NCI-H2196 treated with DMSO at 0.1 percent for 48 hours (cell line): ENCODE measurements around the gene CMIP.

Experiments
- DNase-seq: peaks from one replicate; lab custom pipeline; 2025; ENCODE audit not compliant: unreplicated experiment; lab: John Stamatoyannopoulos, UW

Gene CMIP

DNA sequence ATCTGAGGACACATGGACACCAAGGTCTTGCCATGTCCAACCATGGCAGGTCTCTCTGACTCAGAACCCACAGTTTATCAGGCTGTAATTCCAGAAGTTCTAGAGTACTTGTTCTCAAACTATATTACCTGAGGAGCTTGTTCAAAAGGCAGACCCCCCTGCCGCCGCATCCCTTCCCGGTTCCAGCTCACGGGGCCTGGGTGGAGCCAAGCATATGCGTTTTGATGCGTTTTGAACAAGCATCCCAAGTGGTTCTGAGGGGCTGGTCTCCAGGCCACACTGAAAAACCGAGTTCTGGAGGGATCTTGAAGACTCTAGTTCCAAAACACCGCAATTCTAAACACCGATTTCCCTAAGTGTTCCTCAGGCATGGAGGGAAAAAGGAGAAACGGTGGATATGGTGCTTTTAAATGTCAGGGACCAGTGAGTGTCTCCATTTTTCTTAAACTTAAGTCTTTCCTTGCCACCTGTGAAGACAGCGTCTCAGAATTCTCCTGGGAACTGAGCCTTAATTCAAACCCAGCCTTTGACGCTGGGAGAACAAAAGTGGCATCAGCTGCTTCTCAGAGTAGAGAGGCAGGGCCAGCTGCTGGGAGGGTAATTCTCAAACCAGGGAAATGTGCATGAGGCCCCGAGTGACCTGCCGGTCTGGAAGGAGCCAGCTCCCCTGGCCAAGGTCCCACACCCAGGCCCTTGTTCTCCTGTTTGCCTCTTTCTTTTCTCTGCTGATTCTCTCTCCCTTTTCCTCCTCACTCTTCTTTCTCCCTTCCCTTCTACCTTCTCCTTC lies 250.1 kb downstream of the CMIP start:
- no peak for DNase-seq

DNA sequence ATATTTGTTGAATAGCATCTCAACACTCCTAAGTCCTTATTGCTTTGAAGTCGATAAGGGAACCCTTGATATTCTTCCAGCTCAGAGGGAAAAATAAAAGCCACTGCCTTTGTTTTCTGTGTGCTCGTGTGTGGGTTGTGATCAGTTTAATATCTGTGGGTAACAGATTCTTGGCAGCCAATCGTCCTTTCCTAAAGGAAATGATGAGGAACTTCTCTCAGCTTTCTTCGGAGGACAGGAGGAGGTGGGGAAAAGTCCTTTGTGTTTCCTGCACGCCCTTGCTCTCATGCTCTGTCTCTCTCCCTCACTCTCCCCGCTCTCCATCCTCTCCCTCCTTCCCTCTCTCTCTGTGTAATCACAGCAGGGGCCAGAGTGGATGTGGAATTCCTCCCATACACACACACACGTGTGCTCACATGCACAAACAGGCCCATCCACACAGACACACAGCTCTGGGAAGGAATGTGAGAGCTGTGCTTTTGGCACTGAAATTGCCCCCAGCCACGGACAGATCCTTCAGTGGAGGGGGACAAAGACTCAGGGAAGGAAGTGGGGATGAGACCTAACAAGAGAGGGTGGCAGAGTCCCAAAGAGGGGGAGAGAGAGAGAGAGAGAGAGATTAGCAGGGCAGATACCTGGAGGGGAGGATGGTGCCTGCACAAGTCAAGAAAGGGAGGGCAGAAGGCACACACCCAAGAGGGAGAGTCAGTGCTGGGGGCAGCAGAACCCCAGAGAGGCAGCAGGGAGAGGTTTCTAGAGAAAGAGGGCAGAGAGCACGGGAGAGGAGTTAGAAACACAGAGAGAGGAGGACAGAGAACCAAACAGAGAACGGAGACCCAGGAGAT lies 250.9 kb downstream of the CMIP start:
- no peak for DNase-seq

DNA sequence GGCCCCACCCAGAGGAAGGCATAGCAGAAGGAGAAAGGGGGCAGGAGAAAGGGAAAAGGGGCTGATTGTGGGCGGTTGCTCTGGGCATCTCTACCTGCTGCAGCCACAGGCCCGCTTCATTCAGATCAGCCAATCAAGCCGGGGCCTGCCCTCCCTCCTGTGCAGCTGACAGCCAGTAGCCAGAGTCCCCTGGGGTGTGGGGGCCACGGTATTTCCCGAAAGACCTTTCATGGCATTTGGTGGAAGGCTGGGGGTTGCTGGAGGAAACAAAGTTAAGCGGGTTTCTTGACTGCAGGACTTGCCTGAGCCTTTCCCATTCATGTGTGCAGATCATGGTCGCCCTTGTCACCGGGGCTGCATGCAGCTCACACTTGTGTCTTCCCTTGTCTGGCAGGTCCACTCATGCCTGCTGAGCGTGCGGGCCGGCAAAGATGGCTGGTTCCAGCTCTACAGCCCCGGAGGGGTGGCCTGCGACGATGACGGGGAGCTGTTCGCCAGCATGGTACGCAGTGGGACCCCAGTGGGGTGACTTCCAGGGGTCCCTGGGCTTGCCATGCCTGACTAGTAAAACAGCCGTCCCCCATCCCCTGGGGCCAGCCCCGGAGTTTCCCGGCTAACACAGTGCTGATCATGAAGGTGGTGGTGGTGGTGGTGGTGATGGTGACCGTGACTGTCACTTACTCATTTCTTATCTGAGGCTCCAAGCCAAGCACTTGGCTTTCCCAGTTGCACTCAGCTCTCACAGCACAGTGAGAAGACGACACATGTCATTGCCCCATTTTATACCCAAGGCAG lies 251.8 kb downstream of the CMIP start:
- no peak for DNase-seq

DNA sequence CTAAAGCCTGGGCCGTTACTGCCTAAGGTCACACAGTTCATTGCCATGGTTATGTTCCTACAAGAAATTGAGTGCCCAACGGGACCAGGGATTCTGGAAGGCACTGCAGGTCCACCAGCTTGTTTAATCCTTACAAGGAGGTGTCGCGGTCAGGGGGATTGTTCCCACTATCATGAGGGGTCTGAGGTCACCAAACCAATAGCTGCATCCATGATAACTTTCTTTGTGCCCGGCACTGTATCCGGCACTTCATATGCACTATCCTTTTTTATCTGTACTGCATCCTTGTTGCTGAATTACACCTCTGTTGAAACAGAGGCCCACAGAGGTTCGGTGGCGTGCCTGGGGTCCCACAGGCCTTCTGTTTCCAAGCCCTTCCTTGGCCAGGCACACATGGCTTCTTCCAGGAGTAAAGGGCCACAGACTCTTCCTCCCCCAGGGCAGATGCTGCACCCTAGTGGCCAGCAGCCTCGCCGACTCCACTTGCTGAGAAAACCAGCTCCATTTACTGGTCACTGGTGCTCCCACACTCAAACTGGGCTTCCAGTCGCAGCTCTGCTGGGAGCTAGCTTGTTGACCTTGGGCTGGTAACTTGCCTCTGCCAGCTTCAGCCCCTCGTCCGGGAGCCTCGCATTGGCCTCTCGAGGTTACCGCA lies 252.5 kb downstream of the CMIP start:
- no peak for DNase-seq

DNA sequence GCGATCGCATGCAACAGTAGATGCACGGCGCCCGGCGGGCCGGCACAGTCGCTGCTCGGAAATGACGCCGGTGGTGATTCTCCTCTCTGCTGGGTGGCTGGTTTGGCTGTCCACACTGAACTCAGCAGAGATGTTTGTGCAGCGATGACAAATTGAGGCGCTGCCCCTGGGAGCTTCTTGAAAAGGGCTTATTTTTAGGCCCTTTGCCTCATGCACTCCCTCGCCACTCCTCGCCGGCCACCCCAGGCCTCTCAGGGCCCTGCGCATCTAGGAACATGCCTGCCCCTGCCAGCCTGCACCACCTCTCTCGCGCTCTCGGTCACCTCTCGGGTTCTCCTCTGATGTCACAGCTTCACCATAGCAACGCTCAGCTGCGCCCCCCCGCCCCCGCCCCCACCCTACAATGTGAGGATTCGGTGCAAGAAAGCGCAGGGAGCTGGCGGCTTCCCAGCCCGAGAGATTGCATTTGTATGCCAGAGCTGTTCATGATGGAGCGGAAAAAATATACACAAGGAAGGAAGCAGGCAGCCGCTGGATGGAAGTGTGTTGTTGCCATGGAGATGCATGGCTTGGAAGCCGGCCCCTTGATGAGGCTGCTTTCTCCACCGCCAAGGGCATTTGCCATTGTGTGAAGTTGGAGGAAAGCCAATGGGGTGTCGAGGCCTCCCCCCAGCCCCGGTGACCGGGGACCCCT lies 253.2 kb downstream of the CMIP start:
- DNase-seq = no peak

DNA sequence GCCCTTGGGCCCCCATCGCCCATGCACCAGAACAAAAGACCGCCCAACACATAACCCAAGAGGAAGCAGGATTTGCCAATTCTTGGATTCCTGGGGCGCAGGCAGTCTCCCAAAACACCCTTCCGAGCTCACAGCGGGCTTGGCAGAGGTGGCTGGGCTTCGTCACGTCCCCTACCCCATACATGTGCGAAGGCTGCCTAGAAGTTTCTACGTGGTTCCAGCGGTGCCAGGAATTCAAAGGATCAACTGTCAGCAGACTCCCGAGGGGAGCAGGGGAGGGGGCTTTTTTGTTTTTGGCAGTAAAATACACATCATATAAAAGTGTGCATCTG lies 253.7 kb downstream of the CMIP start:
- no peak for DNase-seq

DNA sequence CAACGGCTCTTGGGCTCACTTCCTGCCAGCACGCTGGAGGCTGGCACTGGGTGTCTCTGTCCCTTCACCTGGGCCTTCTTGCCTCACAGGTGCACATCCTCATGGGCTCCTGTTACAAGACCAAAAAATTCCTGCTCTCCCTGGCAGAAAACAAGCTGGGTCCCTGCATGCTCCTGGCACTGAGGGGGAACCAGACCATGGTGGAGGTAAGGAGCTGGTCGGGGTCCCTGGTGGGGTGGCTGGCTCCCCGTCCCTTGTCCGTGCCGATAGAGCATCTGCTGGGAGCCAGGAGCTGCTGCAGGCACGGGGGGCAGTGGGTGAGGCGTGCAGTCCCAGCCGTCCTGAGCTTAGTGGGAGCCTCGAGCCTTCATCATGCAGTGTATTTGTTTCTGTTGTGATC lies 255.0 kb downstream of the CMIP start:
- DNase-seq = no peak

DNA sequence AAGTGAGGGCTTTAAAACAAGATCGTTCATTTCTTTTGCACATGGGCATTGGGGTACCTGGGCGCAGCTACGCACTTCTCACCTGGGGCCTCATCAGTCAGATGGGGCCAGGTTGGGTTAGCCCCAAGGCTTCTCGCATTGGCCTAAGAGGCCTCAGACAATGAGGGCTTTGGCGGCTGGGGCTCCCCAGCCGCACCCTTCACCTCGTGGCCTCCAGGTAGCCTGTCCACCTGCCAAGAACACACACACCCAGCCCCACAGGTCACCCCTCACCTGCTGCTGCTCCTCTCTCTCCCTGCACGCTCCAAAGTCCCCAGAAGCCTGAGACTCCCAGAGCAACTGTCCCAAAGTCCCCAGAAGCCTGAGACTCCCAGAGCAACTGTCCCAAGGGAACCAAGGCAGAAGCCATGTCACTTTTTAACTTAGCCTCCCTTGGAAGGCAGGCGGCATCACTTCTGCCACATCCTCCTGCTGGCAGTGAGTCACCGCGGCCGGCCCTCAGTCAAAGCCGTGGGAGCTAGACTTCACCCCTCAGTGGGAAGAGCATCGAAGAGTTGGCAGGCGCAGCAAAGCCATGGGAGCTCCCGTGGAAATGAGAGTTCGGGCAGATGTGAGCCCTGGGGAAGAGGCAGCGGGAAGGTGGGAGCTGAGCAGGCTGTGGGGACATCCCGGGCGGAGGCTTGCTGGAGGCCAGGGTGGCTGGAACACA lies 255.6 kb downstream of the CMIP start:
- no peak for DNase-seq

DNA sequence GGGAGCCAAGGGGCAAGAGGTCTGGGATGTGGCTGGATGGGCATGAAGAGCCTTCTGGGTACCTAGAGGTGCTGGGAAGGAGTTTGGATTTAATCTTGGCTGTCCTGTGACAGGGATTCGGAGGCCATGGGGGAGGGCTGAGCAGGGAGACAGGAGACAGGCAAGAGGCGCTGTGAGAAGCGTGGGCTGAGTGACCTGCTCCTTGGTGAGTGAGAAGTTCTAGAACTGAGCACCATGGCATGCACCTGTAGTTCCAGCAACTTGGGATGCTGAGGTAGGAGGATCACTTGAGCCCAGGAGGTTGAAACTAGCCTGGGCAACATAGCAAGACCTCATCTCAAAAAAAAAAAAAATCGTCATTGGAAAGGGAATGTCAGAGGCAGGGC lies 256.2 kb downstream of the CMIP start:
- no peak for DNase-seq

DNA sequence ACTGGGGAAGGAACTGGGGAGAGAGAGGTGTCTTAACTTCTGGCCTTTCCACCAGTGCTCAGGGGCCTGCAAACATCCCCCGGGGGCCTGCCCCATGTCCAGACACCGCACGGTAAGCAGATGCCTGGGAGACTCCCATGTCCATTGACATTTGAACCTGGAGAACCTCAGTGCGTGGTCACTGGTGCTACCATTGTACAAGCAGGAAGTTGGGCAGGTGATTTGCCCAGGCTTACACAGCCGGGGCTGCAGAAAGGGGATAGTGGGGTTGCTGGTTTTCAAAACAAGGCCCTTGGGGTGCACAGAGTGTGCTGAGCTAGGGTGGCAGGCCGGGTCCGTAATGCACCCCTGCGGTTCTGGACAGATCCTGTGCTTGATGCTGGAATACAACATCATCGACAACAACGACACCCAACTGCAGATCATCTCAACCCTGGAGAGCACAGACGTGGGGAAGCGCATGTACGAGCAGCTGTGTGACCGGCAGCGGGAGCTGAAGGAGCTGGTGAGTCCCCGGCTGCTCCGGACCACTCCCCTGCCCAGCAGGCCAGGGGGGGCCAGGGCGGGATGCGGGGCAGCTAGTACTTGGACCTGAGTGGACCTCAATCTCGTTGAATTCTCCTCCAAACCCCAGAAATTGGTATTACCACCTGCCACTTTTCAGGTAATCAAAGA lies 256.8 kb downstream of the CMIP start:
- no peak for DNase-seq

DNA sequence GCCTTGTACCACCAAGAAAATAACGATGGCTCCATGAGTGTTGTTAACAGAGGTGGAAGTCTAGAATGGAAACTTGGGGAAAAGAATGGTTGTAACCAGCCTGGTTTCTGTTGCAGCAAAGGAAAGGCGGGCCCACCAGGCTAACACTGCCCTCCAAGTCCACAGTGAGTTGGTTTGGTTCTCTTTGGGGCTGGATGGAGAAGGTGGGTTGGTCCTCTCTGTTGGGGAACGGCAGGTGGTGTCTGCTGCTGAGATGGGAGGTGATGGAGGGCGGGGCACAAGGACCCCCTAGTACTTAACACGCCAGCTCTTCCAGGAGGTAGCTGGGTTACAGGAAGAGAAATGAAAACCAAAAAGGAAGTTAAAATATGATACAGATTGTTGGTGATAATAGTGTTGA lies 257.9 kb downstream of the CMIP start:
- no peak for DNase-seq

DNA sequence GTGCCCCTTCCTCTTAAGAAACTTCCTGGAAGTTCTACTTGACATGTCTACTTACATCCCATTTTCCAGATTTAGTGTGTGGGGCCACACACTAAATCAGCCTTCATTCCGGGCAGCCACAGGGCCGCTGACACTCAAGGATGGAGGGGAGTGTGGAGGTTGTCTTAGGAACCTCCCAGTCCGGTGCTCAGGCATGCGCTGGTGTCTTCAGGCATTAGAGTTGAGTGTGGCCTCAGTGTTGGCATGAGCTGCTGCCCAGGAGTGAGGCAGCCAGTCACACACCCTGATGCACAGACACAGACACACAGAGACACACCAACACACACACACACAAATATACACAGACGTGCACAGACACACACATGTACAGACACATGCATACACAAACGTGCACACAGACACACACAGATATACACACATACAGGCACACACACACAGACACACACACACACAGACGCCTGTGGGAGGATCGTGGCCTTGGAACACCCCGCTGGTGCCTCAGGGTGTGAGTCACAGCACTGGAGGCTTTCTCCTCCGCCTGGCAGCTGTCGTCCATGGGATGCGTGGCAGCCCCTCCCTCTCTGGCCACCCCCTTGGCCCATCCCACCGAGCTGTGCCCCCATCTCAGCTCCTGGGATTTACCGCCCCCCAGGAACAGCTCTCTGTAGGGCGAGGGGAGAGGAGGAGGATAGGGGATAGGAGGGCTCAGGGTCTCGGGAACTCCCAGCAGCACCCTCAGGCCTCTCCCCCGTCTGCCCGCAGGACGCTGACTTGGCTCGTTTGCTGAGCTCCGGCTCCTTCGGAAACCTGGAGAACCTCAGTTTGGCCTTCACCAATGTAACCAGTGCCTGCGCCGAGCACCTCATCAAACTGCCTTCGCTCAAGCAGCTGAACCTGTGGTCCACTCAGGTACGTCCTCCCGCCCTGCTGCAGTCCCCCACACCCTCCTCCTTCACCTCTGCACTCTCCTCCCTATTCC lies 258.9 kb downstream of the CMIP start:
- no peak for DNase-seq

DNA sequence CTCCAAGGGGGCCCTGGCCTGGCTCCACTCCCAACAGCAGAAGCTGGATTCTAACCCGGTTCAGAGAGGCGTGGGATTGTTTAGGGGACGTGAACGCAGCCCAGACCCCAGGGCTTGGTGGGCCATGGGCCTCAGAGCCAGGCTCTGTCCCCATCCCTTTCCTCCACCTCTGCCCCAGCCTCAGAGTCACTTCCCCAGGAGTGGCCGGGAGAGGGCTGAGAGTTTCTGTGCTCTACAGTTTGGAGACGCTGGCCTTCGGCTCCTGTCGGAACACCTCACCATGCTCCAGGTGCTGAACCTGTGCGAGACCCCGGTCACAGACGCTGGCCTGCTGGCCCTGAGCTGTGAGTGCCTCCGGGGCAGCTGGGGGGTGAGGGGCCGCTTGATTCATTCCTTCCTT lies 260.7 kb downstream of the CMIP start:
- DNase-seq = no peak

DNA sequence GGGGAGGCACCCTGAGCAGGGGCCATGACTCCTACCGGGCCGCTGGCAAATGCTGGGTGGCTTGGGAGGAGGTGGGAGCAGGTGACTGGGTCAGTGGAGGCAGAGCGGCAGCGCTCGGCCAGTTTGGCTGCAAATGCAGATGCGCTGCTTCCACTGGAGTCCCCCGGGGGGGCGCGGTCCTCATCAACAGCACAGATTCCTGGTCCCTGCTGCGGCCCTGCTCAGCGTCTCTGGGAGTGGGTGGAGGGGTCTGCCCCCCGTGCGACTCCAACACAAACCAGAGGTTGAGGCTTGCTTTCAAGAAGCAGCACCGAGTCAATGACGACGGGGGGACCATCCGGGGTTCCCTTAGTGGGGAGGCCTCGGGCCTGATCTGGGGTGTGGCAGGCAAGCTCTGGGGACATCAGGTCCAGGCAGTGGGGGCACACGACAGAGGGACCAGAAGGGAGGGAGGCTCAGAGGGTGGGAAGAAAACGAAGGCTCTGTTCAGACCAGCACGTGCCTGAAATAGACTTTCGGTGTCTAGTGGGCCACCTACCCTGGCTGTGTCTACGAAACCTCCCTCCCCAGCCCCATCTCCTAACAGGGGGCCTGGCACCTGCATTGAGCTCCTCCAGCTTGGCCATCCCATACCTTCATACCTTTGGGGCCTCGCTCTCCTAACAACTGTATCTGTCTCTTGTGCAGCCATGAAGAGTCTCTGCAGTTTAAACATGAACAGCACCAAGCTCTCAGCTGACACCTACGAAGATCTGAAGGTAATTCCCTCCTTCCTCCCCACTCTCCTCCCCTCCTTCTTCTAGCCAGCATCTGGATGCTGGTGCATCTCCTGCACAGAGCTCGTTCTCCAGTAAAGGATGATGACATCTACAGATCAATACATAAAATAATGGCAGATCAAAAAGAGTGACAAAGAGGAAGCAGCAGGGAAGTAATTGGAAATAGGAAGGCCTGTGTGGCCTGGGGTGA lies 262.0 kb downstream of the CMIP start:
- no peak for DNase-seq

DNA sequence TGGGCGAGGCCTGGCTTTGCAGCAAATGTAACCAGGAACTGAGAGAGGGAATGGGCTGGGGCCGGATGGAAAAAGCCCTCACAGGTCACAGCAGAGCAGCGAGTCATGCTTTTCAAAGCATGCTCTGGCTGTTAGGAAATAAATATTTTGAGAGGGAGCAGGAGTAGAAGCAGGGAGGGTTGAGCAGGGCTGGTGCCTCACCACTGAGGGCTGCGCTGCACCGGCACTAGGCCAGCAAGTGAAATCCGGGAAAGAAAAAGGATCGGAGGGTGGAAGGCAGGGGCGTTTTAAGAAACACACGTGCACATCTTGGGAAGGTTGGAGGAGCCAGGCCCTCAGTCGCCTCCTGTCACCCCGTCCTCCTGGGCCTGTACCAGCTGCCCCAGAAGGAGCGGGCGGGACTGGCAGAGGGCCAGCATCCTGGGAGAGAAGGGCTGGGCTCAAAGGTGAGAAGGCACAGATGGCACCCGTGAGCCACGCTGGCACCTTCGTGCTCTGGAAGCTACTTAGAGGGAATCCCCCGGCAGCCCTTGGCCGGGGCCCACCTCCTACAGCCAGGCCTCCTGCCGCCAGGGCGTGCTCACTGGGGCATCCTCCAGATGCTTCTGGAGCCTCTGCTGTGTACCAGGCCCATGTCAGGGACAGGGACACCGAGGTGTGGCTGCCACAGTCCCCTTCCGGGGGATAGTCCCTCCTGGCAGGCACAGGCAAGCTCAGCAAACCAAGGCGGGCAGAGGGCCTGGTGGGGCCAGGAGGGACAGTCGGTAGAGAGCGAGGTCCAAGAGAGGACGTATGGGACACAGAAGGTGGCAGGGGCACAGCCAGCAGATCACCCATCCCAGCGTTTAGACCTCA lies 263.0 kb downstream of the CMIP start:
- DNase-seq = no peak

DNA sequence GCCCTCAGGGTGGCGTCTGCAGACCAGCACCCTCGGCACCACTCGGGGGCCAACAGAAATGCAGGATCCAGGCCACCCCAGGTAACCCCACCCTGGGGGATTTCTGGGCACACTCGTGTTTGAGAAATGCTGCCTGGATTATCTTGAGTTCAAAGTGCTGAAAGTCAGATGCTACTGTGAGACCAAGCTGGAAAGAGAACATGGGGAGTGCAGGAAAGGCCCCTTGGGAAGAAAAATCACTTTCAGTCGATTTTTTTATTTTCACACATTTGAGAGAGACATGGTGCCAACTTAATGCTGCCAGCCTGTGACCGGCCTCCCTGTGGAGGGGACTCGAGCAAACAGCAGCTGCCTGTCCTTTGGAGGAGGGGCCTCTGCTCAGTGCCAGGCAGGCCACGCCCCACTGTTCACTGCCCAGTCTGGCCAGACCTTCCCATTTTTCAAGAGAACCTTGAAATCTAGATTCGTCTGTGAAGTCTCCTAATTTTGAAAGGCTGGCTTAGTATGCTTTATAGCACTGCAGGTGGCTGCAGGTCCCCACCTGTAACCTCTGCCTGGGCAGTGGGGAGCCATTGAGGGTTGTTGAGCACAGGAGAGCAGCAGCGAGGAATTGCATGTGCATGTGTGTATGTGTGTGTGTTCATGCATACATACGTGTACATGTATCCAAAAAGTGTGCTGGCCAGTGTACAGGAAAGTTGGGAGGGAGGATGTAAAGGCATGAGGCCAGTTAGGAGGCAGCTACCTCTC lies 263.8 kb downstream of the CMIP start:
- no peak for DNase-seq
